SK-N-SH (cell line): ENCODE results near the gene PUS1. TPM values are rescaled to one million over a fixed set of nuclear protein-coding genes. Genes with fewer than 3 reads are reported as not detected.

ENCODE experiments used
- CTCF ChIA-PET: fragments of 300-600, 350-600 bp; formaldehyde crosslinking; extraction: SDS; loops from one replicate; lab custom pipeline; 2021; lab: Yijun Ruan, JAX
- POLR2A ChIA-PET: fragments of 350-600 bp; sonication (Branson Sonifier 250); formaldehyde crosslinking; extraction: SDS; loops from one replicate; lab custom pipeline; 2020; ENCODE audit warnings: antibody characterized with exemption, inconsistent platforms; lab: Yijun Ruan, JAX
- DNase-seq: peaks from one replicate; pipeline ENCODE4 v3.0.0; 2012
- H2AFZ ChIP-seq: fragments of 200-600 bp; sonication (generic); 2 replicates; pipeline ENCODE4 v1.8.1; 2016; ENCODE audit warnings: antibody characterized with exemption, mild to moderate bottlenecking, low read depth
- H3F3A ChIP-seq: fragments of 200-600 bp; sonication (generic); replicated peaks from 2 replicates; pipeline ENCODE3; 2016; ENCODE audit warnings: antibody characterized with exemption, mild to moderate bottlenecking; ENCODE audit not compliant: insufficient read depth
- H3K27ac ChIP-seq, 2 experiments: fragments of 200-500 bp in 1 of 2; fragments of 200-600 bp in 1 of 2; sonication (Bioruptor generic) in 1 of 2; sonication (generic), shearing (Covaris generic) in 1 of 2; 2 replicates each; pipeline versions ENCODE4 v1.5.1 to v1.6.1; 2014 to 2016; ENCODE audit warnings: low read depth in 2 of 2, inconsistent platforms in 1 of 2, low read length in 1 of 2, mild to moderate bottlenecking in 1 of 2, mixed read lengths in 1 of 2
- H3K27me3 ChIP-seq: fragments of 200-600 bp; sonication (generic), shearing (Covaris generic); 2 replicates; pipeline ENCODE4 v1.6.1; 2016; ENCODE audit warnings: mixed run types; ENCODE audit not compliant: insufficient read depth
- H3K36me3 ChIP-seq, 2 experiments: fragments of 200-500 bp in 1 of 2; fragments of 200-600 bp in 1 of 2; sonication (Bioruptor generic) in 1 of 2; sonication (generic) in 1 of 2; replicated peaks in 1 of 2; 2 replicates each; pipeline versions ENCODE3 to v1.5.1; 2014 to 2016; ENCODE audit warnings: low read length in 1 of 2, mild to moderate bottlenecking in 1 of 2; ENCODE audit not compliant: insufficient read depth in 2 of 2, control insufficient read depth in 1 of 2
- H3K4me1 ChIP-seq, 2 experiments: fragments of 200-500 bp in 1 of 2; fragments of 200-600 bp in 1 of 2; sonication (Bioruptor generic) in 1 of 2; sonication (generic), shearing (Covaris generic) in 1 of 2; 2 replicates each; pipeline versions ENCODE4 v1.5.1 to v1.6.1; 2014 to 2016; ENCODE audit warnings: low read depth in 1 of 2, low read length in 1 of 2, mixed run types in 1 of 2; ENCODE audit not compliant: insufficient read depth in 2 of 2, control insufficient read depth in 1 of 2
- H3K4me2 ChIP-seq: fragments of 200-600 bp; sonication (generic), shearing (Covaris generic); 2 replicates; pipeline ENCODE4 v1.6.1; 2017; ENCODE audit warnings: mixed run types
- H3K4me3 ChIP-seq, 2 experiments: fragments of 200-500 bp in 1 of 2; fragments of 200-600 bp in 1 of 2; sonication (Bioruptor generic) in 1 of 2; sonication (generic), shearing (Covaris generic) in 1 of 2; 2 replicates each; pipeline versions ENCODE4 v1.5.1 to v1.8.1; 2014 to 2016; ENCODE audit warnings: low read depth in 2 of 2, inconsistent platforms in 1 of 2, low read length in 1 of 2, mild to moderate bottlenecking in 1 of 2, mixed read lengths in 1 of 2, moderate library complexity in 1 of 2
- H3K79me2 ChIP-seq: fragments of 200-600 bp; sonication (generic); 2 replicates; pipeline ENCODE4 v1.8.1; 2017; ENCODE audit warnings: mild to moderate bottlenecking; ENCODE audit not compliant: insufficient read depth
- H3K9ac ChIP-seq: fragments of 200-600 bp; sonication (generic); 2 replicates; pipeline ENCODE4 v1.6.1; 2017; ENCODE audit warnings: mixed run types
- H3K9me2 ChIP-seq: fragments of 200-600 bp; sonication (generic); 2 replicates; pipeline ENCODE4 v1.6.1; 2017; ENCODE audit warnings: mixed run types
- H3K9me3 ChIP-seq: fragments of 200-600 bp; sonication (generic); 2 replicates; pipeline ENCODE4 v1.6.1; 2017; ENCODE audit warnings: mixed run types, mild to moderate bottlenecking, moderate library complexity
- H4K20me1 ChIP-seq: fragments of 200-600 bp; sonication (generic); 2 replicates; pipeline ENCODE4 v1.6.1; 2017; ENCODE audit warnings: mild to moderate bottlenecking, mixed run types; ENCODE audit not compliant: insufficient read depth
- CHD2 ChIP-seq: fragments of 150-350 bp; IDR thresholded peaks from 2 replicates; pipeline ENCODE4 v1.6.1; 2018; ENCODE audit warnings: low read length; ENCODE audit not compliant: partially characterized antibody
- EP300 ChIP-seq, 2 experiments: IDR thresholded peaks; 2 replicates each; pipeline versions ENCODE4 v1.4.0 to v1.6.1; 2012; ENCODE audit warnings: borderline replicate concordance in 1 of 2, low read depth in 1 of 2, low read length in 1 of 2
- FOSL2 ChIP-seq: IDR thresholded peaks from 2 replicates; pipeline ENCODE4 v1.4.0; 2012; ENCODE audit warnings: low read depth, mild to moderate bottlenecking, moderate library complexity, borderline replicate concordance
- FOXJ3 ChIP-seq: sonication (generic); formaldehyde crosslinking; IDR thresholded peaks from 2 replicates; pipeline ENCODE4 v1.5.1; 2020; ENCODE audit warnings: mild to moderate bottlenecking, missing genetic modification reagents
- FOXM1 ChIP-seq: IDR thresholded peaks from 2 replicates; pipeline ENCODE4 v1.4.0; 2012; ENCODE audit warnings: low read depth, mild to moderate bottlenecking
- GATA2 ChIP-seq: sonication (generic); formaldehyde crosslinking; IDR thresholded peaks from 2 replicates; pipeline ENCODE4 v1.5.0; 2020; ENCODE audit warnings: mild to moderate bottlenecking, missing genetic modification reagents
- MXI1 ChIP-seq: IDR thresholded peaks from 2 replicates; pipeline ENCODE4 v1.6.1; 2012; ENCODE audit warnings: mild to moderate bottlenecking, low read depth, low read length, improper control_type of control experiment
- NFIC ChIP-seq: IDR thresholded peaks from 2 replicates; pipeline ENCODE4 v1.4.0; 2012; ENCODE audit warnings: borderline replicate concordance
- NRF1 ChIP-seq: IDR thresholded peaks from 2 replicates; pipeline ENCODE4 v1.6.1; 2012; ENCODE audit warnings: low read depth, mild to moderate bottlenecking, low read length
- PBX3 ChIP-seq: IDR thresholded peaks from 2 replicates; pipeline ENCODE4; 2012
- POLR2AphosphoS5 ChIP-seq: IDR thresholded peaks from 2 replicates; pipeline ENCODE4 v1.6.1; 2012; ENCODE audit warnings: low read depth, low read length
- RAD21 ChIP-seq: IDR thresholded peaks from 2 replicates; pipeline ENCODE4 v1.6.1; 2012; ENCODE audit warnings: mild to moderate bottlenecking, low read length
- RCOR1 ChIP-seq: fragments of 150-350 bp; IDR thresholded peaks from 2 replicates; pipeline ENCODE4 v1.6.1; 2017; ENCODE audit warnings: antibody characterized with exemption, low read length
- RFX5 ChIP-seq: IDR thresholded peaks from 2 replicates; pipeline ENCODE4 v1.6.1; 2012; ENCODE audit warnings: mild to moderate bottlenecking, improper control_type of control experiment, low read length
- RXRA ChIP-seq: IDR thresholded peaks from 2 replicates; pipeline ENCODE4 v1.4.0; 2012; ENCODE audit warnings: low read depth, mild to moderate bottlenecking, borderline replicate concordance
- SIN3A ChIP-seq: IDR thresholded peaks from 2 replicates; pipeline ENCODE4 v1.6.1; 2012; ENCODE audit warnings: low read depth, mild to moderate bottlenecking, low read length, moderate library complexity, borderline replicate concordance
- TAF1 ChIP-seq: IDR thresholded peaks from 2 replicates; pipeline ENCODE4 v1.6.1; 2012; ENCODE audit warnings: low read depth, mild to moderate bottlenecking, low read length, moderate library complexity, borderline replicate concordance
- TEAD4 ChIP-seq: IDR thresholded peaks from 2 replicates; pipeline ENCODE4 v1.4.0; 2012; ENCODE audit warnings: mild to moderate bottlenecking, borderline replicate concordance; ENCODE audit not compliant: insufficient read depth
- WGBS: methylation state at CpG from one replicate; pipeline ENCODE4 v1.1.6; 2017; ENCODE audit warnings: low lambda C conversion rate; 5-methylcytosine and 5-hydroxymethylcytosine counted together
- polyA plus RNA-seq, 3 experiments: library from polyadenylated mRNA; depleted of rRNA; stranded (reverse); fragments of >200 nt; gene quantifications; 2 replicates each; pipeline ENCODE4 v1.2.3, GENCODE V29; 2012

The PUS1 gene
- polyA plus RNA-seq, 1 of the 3 experiments (the other 2 are of a cell fraction), result 53.1 TPM

DNA sequence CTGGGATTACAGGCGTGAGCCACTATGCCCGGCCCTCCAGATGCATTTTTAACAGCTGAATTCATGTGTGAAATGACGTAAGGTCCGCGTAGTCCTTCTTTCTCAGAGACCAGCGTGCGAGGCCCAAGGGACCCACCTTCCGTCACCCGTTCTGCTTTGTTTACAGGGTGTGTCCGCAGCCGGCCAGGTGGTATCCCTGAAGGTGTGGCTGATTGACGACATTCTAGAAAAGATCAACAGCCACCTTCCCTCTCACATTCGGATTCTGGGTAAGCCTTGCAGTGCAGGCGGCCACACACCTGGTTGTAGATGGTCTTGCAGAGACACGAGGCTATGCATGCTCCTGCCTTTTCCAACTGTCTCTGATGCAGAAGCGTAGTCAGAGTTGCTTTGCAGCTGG is 9.9 kb downstream of the PUS1 start:
- Histone ChIP-seq H3K27ac (no peak overlapping the region), H3K9ac (no peak overlapping the region), H2AFZ (no peak overlapping the region), H4K20me1 (no peaks in the 10 kb centered on the region), H3K4me1 (no peaks in the 10 kb centered on the region), H3K9me3 (no peaks in the 10 kb centered on the region), H3K4me2 (no peak overlapping the region), H3K36me3 (peaks cover 3 to 32% of the 10 kb centered on the region in 2 experiments), H3K9me2 (no peaks in the 10 kb centered on the region), H3K27me3 (no peaks in the 10 kb centered on the region), H3F3A (no peaks in the 10 kb centered on the region), H3K4me3 (no peak overlapping the region), H3K79me2 (no peaks in the 10 kb centered on the region)
- 98% methylated on average over 16 of the region's 16 CpGs for WGBS
- POLR2A ChIA-PET, result no interaction called here
- CTCF ChIA-PET, result no interaction called here
- TF ChIP-seq NRF1 (no peak), EP300 (IDR thresholded peaks at IDR 0.05; ENCODE audit: borderline replicate concordance in 1 of 2, low read depth in 1 of 2, low read length in 1 of 2) (no peak), POLR2AphosphoS5 (no peak), SIN3A (no peak)
- no peak for DNase-seq

DNA sequence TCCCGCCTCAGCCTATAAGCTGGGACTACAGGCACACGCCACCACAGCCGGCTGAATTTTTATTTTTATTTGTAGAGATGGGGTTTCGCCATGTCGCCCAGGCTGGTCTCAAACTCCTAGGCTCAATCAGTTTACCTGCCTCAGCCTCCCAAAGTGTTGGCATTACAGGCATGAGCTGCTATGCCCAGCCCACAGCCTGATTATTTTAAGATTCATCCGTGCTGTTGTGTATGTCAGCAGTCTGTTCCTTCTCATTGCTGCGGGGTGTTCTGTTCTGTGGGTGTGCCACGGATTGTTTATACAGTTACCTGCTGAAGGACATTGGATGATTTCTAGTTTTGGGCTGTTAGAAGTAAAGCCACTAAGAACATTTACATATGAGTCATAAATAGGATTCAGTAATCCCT is 11.1 kb downstream of the PUS1 start:
- no peak overlapping the region for H2AFZ ChIP-seq
- peaks cover 3 to 24% of the 10 kb centered on the region in 2 experiments for H3K36me3 ChIP-seq
- POLR2A ChIA-PET, result no interaction called here
- no peaks in the 10 kb centered on the region for H3K9me3 ChIP-seq
- DNase-seq, result no peak
- CTCF ChIA-PET, result no interaction called here
- H3K4me2 ChIP-seq, result no peak overlapping the region
- H4K20me1 ChIP-seq, result no peaks in the 10 kb centered on the region
- WGBS, result 95% methylated on average over 8 of the region's 8 CpGs
- H3K27ac ChIP-seq, result no peak overlapping the region
- no peaks in the 10 kb centered on the region for H3K9me2 ChIP-seq
- H3K27me3 ChIP-seq, result no peaks in the 10 kb centered on the region
- no peak overlapping the region for H3K9ac ChIP-seq
- TF ChIP-seq MXI1, result no peak
- no peak for TF ChIP-seq GATA2 (CRISPR knock-in tag)
- no peak for TF ChIP-seq TEAD4
- no peak for TF ChIP-seq FOXM1
- no peak for TF ChIP-seq CHD2
- no peak for TF ChIP-seq RAD21
- no peak for TF ChIP-seq RFX5
- TF ChIP-seq FOXJ3 (CRISPR knock-in tag), result no peak
- TF ChIP-seq EP300 (IDR thresholded peaks at IDR 0.05; ENCODE audit: borderline replicate concordance in 1 of 2, low read depth in 1 of 2, low read length in 1 of 2), result no peak
- no peak for TF ChIP-seq RCOR1
- no peak for TF ChIP-seq SIN3A
- TF ChIP-seq TAF1, result no peak
- no peak for TF ChIP-seq RXRA
- no peak for TF ChIP-seq NRF1
- no peak for TF ChIP-seq FOSL2
- no peak for TF ChIP-seq NFIC
- TF ChIP-seq POLR2AphosphoS5, result no peak
- TF ChIP-seq PBX3, result no peak
- H3K4me3 ChIP-seq, result no peak overlapping the region
- H3K4me1 ChIP-seq, result no peaks in the 10 kb centered on the region
- H3F3A ChIP-seq, result no peaks in the 10 kb centered on the region
- H3K79me2 ChIP-seq, result no peaks in the 10 kb centered on the region
